HG02763 (cell line): Measurements from ENCODE around the gene GUCY2F.

Source experiments
- ATAC-seq: cut with Tn5 transposase; IDR thresholded peaks from one replicate; pipeline ENCODE4 v1.9.1; 2021; ENCODE audit warnings: mild to moderate bottlenecking, moderate library complexity; ENCODE audit not compliant: unreplicated experiment

The GUCY2F gene

DNA sequence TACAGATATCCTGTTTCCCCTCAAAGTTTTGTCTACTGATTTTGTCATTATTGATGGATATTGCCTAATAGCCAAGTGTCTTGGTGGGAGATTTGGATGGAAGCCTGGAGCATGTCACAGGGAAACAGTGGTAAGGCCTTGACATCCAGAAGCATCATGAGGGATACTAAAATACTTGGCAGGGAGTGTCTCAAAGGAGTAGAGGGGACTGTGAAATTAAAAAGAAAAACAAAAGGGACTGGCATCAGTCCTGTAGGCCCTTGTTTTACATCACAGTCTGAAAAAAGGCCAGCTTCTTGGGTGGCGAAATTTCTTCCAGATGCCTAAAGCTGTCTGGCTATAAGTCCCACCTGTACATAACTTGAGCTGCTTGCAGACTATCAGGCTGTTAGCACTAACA, 83.8 kb downstream of the GUCY2F start:
- ATAC-seq, result no peak

DNA sequence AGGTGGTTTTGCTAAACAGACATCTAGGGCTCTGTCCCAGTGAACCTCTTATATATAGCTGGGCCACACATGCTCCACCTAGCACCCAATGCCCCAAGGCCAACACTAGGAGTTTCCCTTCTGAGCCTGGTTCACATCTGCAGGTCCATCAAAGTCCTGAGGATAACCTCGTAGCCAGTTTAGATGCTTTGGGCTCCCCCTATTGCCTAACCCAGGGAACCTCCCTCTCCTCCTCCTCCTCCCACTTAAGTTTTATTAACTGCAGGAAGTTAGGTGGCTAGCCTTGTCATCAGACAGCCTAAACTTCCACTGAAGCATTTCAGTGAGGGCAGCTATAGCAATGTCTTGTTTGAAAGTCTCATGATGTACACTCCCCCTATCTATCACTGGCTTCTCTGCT, 88.0 kb downstream of the GUCY2F start:
- ATAC-seq, result peak; percentile 50

DNA sequence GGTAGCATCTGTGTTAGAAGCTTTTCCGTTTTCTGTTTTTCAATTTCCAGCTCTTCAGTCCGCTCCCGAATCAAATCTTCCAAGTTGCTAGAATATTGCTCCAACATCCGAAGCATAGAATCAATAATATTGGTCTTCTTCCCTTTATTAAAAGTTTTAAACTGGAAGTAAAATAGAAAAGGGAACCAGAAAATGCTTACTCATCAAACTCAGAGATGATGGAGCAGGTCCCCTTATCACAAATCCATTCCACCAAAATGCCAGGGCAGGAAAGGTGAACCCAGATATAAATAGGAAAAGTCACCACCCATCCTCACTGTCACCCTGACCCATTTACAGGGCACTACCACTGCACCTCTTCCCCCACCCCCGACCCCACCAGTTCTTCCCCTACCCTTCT, 89.0 kb downstream of the GUCY2F start:
- ATAC-seq, result no peak

DNA sequence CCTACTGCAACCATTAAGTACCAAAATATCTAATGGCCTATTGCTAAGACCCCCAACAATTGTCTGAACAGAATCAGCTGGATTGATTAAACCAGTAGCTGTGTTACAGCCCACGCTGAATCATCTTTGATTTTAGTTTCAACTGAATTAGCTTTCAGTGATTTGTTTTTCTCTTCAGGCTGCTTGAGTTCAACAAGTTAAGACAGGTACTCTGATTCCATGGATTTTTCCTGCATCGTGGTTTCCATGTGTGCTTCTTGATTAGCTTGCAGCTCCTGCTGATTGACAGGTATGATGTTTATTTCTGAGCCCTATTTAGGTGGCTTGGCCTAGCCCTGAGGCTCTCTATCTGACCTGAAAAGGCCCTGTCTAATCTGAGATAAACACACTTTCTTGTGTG, 91.3 kb downstream of the GUCY2F start:
- ATAC-seq, result no peak

DNA sequence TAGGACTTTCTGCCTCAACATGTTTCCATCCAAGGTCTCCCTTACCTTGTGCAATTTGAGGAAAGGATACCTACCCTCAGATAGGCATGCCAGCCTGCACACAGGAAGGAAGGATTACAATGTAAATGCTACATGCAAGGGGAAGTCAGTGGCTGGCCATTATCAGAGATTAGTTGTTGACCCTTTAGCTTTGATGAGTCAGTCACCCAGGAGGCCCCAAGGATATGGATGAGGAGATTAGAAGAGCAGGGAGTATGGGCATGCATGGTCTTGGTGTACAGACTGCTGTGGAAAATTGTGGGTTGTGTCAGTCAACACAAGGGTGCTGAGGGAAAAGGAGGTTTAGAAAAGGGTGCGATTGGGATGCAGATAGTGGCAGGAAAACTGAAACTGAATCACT, 92.0 kb downstream of the GUCY2F start:
- no peak for ATAC-seq

DNA sequence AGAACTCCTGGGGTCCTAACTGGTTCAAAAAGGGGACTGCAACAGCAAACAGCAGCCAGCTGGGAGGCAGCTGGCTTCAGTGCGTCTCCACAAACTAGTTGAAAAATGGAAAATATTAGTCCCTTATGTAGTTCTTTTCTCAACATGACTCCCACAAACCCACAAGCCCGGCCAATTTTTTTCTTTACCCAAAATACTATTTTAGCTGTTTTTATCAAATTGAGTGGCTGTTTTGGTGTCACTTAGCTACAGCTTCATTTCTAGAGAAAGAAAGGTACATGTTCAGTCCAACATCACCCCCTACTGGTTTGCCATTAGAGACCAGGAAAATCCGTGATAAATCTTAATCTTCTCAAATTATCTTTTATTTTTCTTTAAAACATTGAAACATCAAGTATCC, 97.2 kb downstream of the GUCY2F start:
- no peak for ATAC-seq

DNA sequence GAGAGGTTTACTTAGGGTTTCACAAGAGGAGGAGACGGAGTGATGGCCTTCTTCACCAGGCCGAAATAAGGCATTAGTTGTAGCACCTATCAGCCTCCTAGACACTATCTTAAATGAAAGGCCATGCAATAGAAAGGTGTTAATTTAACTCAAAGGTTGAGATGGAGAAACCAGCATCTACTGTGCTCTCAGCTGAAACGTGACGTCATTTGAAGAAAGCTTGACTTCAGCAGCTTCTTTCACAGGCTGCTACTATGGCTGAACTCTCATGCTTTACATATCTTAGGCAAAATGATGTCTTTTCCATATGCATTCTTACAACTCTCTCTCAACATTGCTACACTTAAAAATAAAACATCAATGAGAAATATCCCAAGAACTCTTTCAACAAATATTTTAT, 99.6 kb downstream of the GUCY2F start:
- no peak for ATAC-seq

DNA sequence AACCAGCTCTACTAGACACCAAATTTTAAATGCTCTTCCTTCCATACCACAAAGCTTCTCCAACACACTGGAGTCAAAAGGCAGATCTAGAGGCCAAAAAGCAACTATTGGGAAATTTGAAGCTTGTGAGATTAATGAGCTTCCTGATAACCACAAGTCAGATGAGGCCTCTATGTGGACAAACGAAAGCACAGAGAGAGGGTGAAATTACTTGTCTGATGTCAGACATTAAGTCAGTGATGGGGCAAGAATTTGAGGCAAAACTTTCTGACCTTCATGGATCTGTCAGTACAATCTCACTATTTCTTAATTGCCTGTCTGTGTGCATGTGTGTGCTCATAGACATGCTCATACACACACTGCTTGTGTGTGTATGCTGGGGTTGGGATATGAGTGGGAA, 103.6 kb downstream of the GUCY2F start:
- ATAC-seq, result no peak

DNA sequence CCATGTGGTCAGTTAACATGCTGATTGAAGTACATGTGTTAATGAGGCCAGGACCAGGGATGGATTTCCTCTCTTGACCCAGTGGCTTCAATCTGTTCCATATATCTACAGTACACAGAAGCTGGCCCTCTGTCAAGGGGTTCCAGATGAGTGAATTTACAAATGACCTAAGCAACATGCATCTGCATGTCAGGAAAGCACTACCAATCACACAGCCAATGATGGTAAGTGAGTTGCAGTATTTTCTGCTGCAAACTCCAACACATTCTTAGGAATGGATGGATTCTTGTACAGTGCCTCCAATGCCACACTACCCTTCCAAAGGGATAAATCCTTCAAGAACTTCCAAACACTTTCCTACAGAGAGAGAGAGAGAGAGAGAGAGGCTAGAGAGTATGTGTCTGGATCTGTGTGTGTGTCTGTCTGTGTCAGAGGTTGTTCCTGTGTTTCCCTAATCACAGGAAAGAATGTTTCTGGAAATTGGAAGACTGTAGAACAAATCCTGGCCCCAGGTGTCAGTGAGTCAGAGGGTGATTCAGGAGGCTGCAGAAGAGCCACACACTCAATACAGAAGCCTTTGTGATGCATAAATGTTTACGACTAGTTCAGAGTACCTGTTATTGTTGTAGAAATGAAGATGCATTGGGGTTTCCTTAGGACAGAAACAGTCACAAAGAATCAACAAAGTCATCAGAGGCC, 107.5 kb downstream of the GUCY2F start:
- no peak for ATAC-seq

DNA sequence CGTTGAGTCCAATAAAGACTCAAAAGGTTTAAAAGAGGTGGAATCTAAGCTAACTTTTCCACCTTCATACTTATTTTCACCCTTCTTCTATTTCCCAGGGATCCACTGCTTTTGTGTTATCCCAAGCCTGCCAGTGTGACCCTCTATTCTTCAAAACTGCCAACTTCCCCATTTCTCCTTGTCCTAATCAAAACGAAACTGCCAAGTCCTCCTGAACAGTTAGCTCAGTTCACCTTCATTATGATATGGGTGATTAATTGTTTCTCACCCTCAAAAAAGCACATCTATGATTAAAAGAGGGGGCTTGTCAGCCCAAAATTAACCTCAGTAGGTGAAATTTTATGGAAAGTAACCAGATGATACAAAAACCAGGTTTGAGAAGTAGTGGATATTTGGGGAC, 108.4 kb downstream of the GUCY2F start:
- no peak for ATAC-seq

DNA sequence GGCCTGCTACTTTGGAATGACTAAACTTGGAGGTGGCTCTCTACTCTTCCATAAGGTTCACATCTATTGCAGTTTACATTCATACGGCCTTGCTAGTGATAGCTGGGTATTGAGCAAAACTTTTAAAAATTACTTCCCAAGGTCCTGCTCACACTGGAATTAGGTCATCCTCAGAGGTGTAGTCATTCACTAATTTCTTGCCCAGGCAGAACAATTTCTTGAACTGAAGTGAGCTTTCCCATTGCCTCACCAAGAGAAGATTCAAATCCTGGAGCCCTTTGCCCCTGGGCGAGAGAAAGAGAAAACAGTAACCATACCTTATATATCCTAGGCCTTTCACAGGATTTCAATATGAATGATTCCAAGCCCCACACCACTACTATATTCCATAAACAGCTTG, 109.2 kb downstream of the GUCY2F start:
- no peak for ATAC-seq

DNA sequence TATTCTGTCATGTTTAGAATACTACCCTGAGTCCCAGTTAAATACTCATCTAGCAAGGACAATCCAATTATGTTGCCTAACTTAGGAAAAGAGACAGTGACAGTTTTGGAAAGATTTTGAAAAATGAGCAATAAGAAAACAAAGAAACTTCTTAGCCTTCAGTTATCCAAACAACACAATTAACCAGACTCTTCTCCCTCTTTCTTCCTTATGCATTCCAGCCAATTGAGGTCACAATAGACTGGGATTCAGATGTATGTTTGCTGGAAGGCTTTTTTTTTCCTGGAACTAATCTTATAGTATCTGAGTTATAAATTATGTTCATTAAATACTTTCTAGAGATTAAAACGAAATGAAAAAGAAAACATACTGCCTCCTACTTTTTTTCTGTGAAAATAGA, 109.6 kb downstream of the GUCY2F start:
- no peak for ATAC-seq

DNA sequence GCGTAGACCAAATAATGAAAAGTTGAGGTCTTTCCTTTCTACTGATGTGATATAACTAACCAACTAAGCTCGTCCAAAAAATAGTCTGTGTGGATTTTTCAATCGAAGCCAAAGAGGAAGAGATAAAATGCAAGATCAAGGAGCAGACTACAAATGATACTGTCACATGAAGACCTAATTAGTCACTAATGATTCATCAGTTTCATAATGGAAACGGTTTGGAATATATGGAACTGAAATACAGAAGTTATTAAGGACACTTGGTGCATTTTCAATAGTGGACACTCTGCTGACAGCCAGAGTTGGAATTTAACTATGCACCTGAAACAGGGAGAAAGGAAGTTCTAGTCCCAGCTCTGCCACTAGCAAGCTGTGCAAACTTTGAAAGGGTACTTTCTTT, 119.8 kb downstream of the GUCY2F start:
- ATAC-seq, result no peak

DNA sequence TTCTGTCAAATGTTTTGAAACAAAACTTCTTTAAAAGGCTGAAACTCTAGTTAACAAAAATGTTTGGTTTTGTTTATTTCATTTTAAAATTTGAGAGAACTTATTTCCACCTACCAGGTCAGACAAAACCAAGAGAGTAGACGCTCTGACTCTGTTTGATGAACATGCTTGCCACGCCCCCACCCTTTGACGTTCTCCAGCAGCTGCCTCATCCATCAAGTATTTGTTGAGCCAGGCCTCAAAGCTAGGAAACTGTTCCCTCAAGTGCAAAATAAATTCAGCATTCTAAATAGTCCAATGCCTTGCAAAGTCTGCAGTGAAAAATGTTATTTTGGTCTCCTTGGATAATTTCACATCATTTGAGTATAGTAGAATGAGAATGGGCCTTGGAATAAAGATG, 121.6 kb downstream of the GUCY2F start:
- ATAC-seq, result no peak

DNA sequence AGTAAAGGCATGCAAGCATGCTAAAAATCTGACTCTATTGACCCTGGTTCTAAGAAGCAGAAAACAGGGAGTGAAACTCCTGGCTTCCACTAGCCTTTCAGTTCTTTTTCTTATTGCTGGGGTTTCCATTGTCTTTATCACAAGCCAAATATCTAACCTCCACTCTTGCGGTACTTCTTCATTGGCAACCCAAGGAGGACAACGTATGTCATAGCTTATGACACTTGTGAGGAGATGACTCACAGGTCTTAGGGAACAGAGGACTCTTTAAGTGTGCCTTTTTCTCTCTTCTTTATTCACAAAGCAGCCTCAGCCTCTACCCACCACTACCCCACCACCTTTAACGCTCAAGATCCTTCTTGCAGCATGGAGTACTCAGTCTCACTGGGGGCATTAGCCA, 124.2 kb downstream of the GUCY2F start:
- no peak for ATAC-seq

DNA sequence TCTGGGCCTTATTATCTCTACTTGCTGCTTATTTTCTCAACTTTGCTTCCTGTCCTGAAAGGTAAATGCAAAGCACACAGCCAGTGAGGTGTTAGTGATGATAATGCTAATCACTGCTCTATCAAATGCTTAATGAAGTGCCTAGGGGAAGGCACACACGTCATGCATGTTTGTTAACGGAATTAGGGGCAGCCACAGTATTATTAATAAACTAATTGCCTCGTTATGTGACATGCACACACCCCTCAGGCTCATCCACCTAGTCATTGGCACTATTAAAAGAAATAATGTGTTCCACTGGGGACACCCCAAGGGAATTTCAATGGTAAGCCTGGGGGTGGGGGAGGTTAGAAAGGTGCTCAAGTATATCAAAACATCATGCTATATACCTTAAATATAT, 125.2 kb downstream of the GUCY2F start:
- no peak for ATAC-seq

DNA sequence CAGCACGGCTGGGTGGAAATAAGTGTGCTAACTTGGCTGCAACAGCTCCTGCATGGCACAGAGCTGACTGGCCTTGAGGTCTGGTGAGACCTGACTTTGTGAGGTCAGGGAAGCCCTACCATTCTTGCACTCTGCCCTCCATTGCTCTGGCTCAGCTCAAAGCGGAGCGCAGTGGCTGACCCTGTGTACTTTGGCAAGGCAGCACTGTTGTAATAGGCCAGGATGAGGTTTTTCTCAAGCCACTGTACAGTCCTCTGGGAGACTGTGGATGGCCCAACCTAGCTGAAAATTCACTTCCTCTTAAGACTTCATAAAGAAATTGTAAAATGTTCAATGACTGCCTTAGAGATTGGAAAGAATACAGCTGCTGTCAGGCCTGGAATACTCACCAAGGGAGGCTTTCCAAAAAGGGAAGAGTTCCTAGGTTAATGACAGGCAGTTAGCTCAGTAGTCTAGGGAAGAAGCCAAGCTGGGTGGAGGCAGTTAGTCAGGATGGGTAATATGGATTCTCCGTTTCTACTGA, 129.8 kb downstream of the GUCY2F start:
- ATAC-seq, result no peak

DNA sequence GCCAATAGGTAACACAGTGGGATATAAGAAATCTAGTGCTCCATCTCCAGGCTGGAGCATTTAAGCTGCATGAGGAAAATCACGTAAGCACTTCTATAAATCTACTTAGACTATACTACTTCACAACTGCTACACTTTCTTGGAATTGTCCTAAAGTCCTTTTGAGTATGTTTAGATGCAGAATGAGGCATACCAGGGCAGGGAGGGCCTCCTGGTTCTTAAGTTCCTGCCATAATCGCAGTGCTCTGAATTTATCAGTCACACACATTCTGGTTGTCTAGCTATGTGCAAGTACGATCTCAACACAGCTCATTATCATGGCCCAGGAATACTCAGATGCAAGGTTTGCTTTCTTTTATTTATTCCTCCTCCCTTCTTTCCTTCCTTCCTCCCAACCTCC, 130.3 kb downstream of the GUCY2F start:
- no peak for ATAC-seq

DNA sequence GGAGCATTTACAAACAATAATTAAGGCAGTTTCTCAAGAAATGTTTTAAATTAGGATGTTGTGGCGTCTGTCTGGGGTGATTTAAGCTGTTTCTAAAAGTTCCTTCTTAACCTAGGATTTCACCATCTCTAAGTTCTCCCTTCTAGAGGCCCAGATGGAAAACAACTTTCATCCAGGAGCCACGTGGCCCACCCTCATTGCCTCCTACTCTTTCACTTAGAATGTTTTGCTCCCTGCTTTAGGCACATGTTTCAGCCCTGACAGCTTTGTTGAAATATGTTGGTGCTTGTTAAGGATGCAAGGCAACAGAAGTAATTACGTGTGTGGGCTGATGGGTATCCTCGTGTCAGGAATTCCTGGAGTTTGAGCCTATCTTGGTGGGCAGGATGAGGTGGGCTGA, 131.3 kb downstream of the GUCY2F start:
- no peak for ATAC-seq

DNA sequence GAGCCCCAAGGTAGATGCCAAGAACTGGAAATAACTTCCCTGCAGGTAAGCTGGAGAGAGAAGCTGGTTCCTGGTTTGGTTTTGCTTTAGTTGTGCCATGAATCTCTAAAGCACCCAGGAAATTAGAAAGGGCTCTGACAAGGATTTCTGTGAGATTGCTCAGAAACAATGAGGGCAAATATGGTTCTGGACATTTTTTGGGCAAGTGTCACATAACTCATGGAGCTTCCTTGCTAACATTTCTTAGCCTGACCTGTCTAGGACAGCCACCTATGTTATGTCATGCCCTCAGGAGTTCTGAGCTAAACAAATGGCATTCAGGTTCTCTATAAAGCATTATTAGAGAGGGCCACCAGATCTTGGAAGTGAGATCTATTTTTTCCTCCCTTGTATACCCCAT, 131.8 kb downstream of the GUCY2F start:
- no peak for ATAC-seq

DNA sequence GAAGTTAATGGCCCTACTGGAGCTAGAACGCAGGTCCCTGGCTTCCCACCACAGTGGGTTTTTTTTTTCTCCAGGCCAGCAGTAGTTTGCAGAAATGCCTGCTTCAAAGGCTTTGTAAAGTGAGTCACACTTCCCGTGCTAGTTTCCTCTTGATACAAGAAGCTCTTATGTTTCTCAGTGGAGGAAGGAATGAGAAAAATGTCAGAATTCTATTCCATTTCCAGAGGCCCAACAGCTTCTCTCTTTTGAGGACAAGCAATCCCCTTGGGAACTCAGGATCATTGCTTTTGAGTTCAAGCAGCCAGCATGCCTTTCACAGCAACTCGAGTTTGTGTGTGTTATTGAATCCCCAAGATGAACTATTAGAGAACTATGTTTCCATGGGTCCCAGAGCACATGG, 134.3 kb downstream of the GUCY2F start:
- ATAC-seq, result no peak

DNA sequence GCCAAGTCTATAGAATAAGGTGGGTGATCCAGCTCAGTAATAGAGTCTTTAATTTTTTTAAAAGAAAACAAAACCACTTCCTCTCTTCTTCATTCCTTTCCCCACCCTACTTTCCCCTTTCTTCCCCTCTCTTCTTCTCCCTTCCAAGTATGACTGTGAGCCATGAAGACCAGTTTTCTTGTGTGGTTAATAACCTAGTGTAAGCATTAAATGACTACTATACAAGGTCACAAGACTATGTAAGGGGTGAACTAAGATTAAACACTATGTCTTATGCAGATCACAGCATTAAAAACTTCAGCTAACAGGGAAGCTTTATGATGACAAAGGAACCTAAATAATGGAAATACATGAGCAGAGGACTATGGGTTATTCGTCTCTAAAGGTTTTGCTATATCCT, 135.4 kb downstream of the GUCY2F start:
- ATAC-seq, result no peak

DNA sequence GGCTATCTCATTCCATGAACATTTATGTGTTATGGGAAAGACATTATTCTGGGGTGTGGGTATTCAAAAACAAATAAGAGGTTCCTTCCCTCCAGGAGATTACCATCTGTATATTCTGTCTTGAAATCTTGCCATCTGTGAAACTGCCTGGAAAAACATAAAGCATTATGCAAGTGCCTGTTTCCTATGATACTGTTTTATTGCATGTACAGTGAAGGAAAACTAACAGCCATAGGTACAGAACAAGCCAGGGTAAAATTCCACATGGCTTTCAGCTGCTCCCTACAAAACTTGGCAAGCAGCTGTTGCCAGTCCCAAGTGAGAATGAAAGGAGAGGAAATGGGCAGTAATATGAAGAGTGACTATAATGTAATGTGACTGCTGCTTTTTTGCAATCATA, 136.0 kb downstream of the GUCY2F start:
- no peak for ATAC-seq
